ENCODE results near the gene COMTD1. TPM values are rescaled to one million over a fixed set of nuclear protein-coding genes. Genes with fewer than 3 reads are reported as not detected.

COMTD1 gene
- total and polyA plus RNA-seq, 2 experiments from 2014 or later = 36.7 to 46.4 TPM

- H3K27me3 ChIP-seq = no peaks in the 10 kb centered on the region
- no peak overlapping the region for H3K4me2 ChIP-seq
- DNase-seq (ENCODE audit: low spot score) = no peak
- TF ChIP-seq CTCF (IDR thresholded peaks at IDR 0.05; ENCODE audit: poor library complexity) (no peak), EZH2 (IDR thresholded peaks at IDR 0.05; ENCODE audit: borderline replicate concordance) (no peak), EZH2phosphoT487 (IDR thresholded peaks at IDR 0.05; ENCODE audit: low read depth, severe bottlenecking, unreplicated experiment) (no peak)
- peaks cover 10% of the 10 kb centered on the region for H3K9me3 ChIP-seq (ENCODE audit: low read depth)
- no peak overlapping the region for H3K27ac ChIP-seq
- no peaks in the 10 kb centered on the region for H4K20me1 ChIP-seq (ENCODE audit: insufficient read depth, poor library complexity, severe bottlenecking)
- no peak overlapping the region for H3K4me3 ChIP-seq
- no peak overlapping the region for H2AFZ ChIP-seq
- H3K36me3 ChIP-seq (replicated peaks; ENCODE audit: insufficient read depth, low read depth) = no peaks in the 10 kb centered on the region
- no peaks in the 10 kb centered on the region for H3K4me1 ChIP-seq (ENCODE audit: insufficient read depth)
- 100% methylated on average over 2 of the region's 2 CpGs for WGBS (ENCODE audit: low lambda C conversion rate, missing lambda C conversion rate)
- H3K9me2 ChIP-seq (replicated peaks; ENCODE audit: insufficient read depth) = no peaks in the 10 kb centered on the region
- no peaks in the 10 kb centered on the region for H3K79me2 ChIP-seq
Measured at GRCh38 chr10:75254739-75255138, 19.0 kb upstream of the COMTD1 start.

GRCh38 chr10:75253281-75254220 lies 17.8 kb upstream of the COMTD1 start:
- WGBS (ENCODE audit: low lambda C conversion rate, missing lambda C conversion rate) = 100% methylated on average over 1 of the region's 1 CpG
- Histone ChIP-seq H3K9me2 (replicated peaks; ENCODE audit: insufficient read depth) (no peaks in the 10 kb centered on the region), H3K4me1 (ENCODE audit: insufficient read depth) (no peaks in the 10 kb centered on the region), H2AFZ (no peak overlapping the region), H3K4me2 (no peak overlapping the region), H3K27ac (no peak overlapping the region), H3K36me3 (replicated peaks; ENCODE audit: insufficient read depth, low read depth) (no peaks in the 10 kb centered on the region), H3K9me3 (ENCODE audit: low read depth) (peaks cover 10% of the 10 kb centered on the region), H3K4me3 (no peak overlapping the region), H3K79me2 (no peaks in the 10 kb centered on the region), H3K27me3 (no peaks in the 10 kb centered on the region), H4K20me1 (ENCODE audit: insufficient read depth, poor library complexity, severe bottlenecking) (no peaks in the 10 kb centered on the region)
- TF ChIP-seq EZH2 (IDR thresholded peaks at IDR 0.05; ENCODE audit: borderline replicate concordance) (no peak), EZH2phosphoT487 (IDR thresholded peaks at IDR 0.05; ENCODE audit: low read depth, severe bottlenecking, unreplicated experiment) (no peak), CTCF (IDR thresholded peaks at IDR 0.05; ENCODE audit: poor library complexity) (no peak)
- no peak for DNase-seq (ENCODE audit: low spot score)

GRCh38 chr10:75250934-75251333 lies 15.2 kb upstream of the COMTD1 start:
- no peak overlapping the region for H3K4me2 ChIP-seq
- no peaks in the 10 kb centered on the region for H3K27me3 ChIP-seq
- no peaks in the 10 kb centered on the region for H3K36me3 ChIP-seq (replicated peaks; ENCODE audit: insufficient read depth, low read depth)
- no peak overlapping the region for H2AFZ ChIP-seq
- no peak overlapping the region for H3K27ac ChIP-seq
- no peak for DNase-seq (ENCODE audit: low spot score)
- no peaks in the 10 kb centered on the region for H4K20me1 ChIP-seq (ENCODE audit: insufficient read depth, poor library complexity, severe bottlenecking)
- no peak for TF ChIP-seq EZH2 (IDR thresholded peaks at IDR 0.05; ENCODE audit: borderline replicate concordance)
- TF ChIP-seq CTCF (IDR thresholded peaks at IDR 0.05; ENCODE audit: poor library complexity) = no peak
- no peak for TF ChIP-seq EZH2phosphoT487 (IDR thresholded peaks at IDR 0.05; ENCODE audit: low read depth, severe bottlenecking, unreplicated experiment)
- H3K4me1 ChIP-seq (ENCODE audit: insufficient read depth) = peaks cover 7% of the 10 kb centered on the region
- H3K9me3 ChIP-seq (ENCODE audit: low read depth) = peaks cover 10% of the 10 kb centered on the region
- H3K4me3 ChIP-seq = no peak overlapping the region
- 90% methylated on average over 3 of the region's 3 CpGs for WGBS (ENCODE audit: low lambda C conversion rate, missing lambda C conversion rate)
- H3K79me2 ChIP-seq = no peaks in the 10 kb centered on the region
- H3K9me2 ChIP-seq (replicated peaks; ENCODE audit: insufficient read depth) = no peaks in the 10 kb centered on the region
